Keratinocyte (primary cell): ENCODE results near the gene KLK15. TPM values are rescaled to one million over a fixed set of nuclear protein-coding genes. Genes with fewer than 3 reads are reported as not detected.

Experiments used
- DNase-seq: peaks from one replicate; pipeline ENCODE4 v3.0.0-alpha.2; 2011; ENCODE audit warnings: low read depth, missing footprints, low spot score
- FAIRE-seq: peaks from 2 replicates; lab custom pipeline; 2011; peaks lifted over from hg19 to GRCh38; lab: Jason Lieb, UNC
- H2AFZ ChIP-seq: 2 replicates; pipeline ENCODE4 v1.6.0; 2012; ENCODE audit warnings: low read length, control low read depth, inconsistent platforms; ENCODE audit not compliant: control insufficient read depth
- H3K27ac ChIP-seq: 2 replicates; pipeline ENCODE4 v1.5.1; 2011; ENCODE audit warnings: low read length; ENCODE audit not compliant: control insufficient read depth, insufficient read depth
- H3K27me3 ChIP-seq: 3 replicates; pipeline ENCODE4 v1.6.0; 2011; ENCODE audit warnings: low read length; ENCODE audit not compliant: control insufficient read depth, insufficient read depth; ENCODE audit errors: extremely low read depth
- H3K36me3 ChIP-seq, 2 experiments: 2 replicates in 1 of 2; 3 replicates in 1 of 2; pipeline ENCODE4 v1.5.1; 2011; ENCODE audit warnings: low read length in 2 of 2, mild to moderate bottlenecking in 1 of 2; ENCODE audit not compliant: control insufficient read depth in 2 of 2, insufficient read depth in 2 of 2; ENCODE audit errors: extremely low read depth in 1 of 2
- H3K4me1 ChIP-seq: 3 replicates; pipeline ENCODE4 v1.5.1; 2011; ENCODE audit warnings: low read length; ENCODE audit not compliant: control insufficient read depth, insufficient read depth; ENCODE audit errors: extremely low read depth
- H3K4me2 ChIP-seq: 3 replicates; pipeline ENCODE4 v1.6.0; 2011; ENCODE audit warnings: low read depth, low read length; ENCODE audit not compliant: control insufficient read depth, insufficient read depth; ENCODE audit errors: extremely low read depth
- H3K4me3 ChIP-seq, 3 experiments: fragments of 200-600 bp in 1 of 3; sonication (generic) in 1 of 3; 2 replicates in 2 of 3; 3 replicates in 1 of 3; pipeline ENCODE4 v1.5.1; 2011 to 2016; ENCODE audit warnings: low read length in 3 of 3, mild to moderate bottlenecking in 3 of 3, control low read depth in 2 of 3, inconsistent platforms in 1 of 3, low read depth in 1 of 3, mixed read lengths in 1 of 3, mixed run types in 1 of 3, moderate library complexity in 1 of 3; ENCODE audit not compliant: control insufficient read depth in 2 of 3, insufficient read depth in 2 of 3; ENCODE audit errors: extremely low read depth in 1 of 3
- H3K79me2 ChIP-seq: 2 replicates; pipeline ENCODE4 v1.6.0; 2012; ENCODE audit warnings: low read length; ENCODE audit not compliant: control insufficient read depth, insufficient read depth
- H3K9ac ChIP-seq: 3 replicates; pipeline ENCODE4 v1.6.0; 2011; ENCODE audit warnings: low read length; ENCODE audit not compliant: control insufficient read depth, insufficient read depth; ENCODE audit errors: extremely low read depth
- H3K9me1 ChIP-seq: 3 replicates; pipeline ENCODE4 v1.6.0; 2011; ENCODE audit warnings: low read length; ENCODE audit not compliant: control insufficient read depth, insufficient read depth; ENCODE audit errors: extremely low read depth
- H3K9me3 ChIP-seq: 2 replicates; pipeline ENCODE4 v1.5.1; 2012; ENCODE audit warnings: low read depth, low read length; ENCODE audit not compliant: control insufficient read depth
- H4K20me1 ChIP-seq: 3 replicates; pipeline ENCODE4 v1.6.0; 2011; ENCODE audit warnings: low read length; ENCODE audit not compliant: control insufficient read depth, insufficient read depth; ENCODE audit errors: extremely low read depth
- EZH2 ChIP-seq: IDR thresholded peaks from one replicate; pipeline ENCODE4 v1.6.1; 2012; ENCODE audit warnings: inconsistent platforms, mild to moderate bottlenecking, low read length, moderate library complexity
- dilution Hi-C: fragments of 300-500 bp; cut with MboI; formaldehyde crosslinking; loops from one replicate; pipeline ENCODE4 v1.7.0; 2020; ENCODE audit warnings: low sequenced_read_pairs; ENCODE audit not compliant: extremely low pct_ligation_motif_present
- polyA plus RNA-seq, 5 experiments: library from polyadenylated mRNA; depleted of rRNA in 3 of 5; stranded (reverse) in 3 of 5; stranded (forward) in 1 of 5; unstranded in 1 of 5; fragments of >200 nt; gene quantifications; 1 replicate in 1 of 5; 2 replicates in 3 of 5; 3 replicates in 1 of 5; pipeline versions ENCODE4 v1.2.1 to v1.2.3, GENCODE V29; 2011 to 2012; ENCODE audit warnings: missing spikeins in 2 of 5, low read depth in 1 of 5, low replicate concordance in 1 of 5
- TF ChIP-seq, protein P1 (sequence below), 3 experiments: IDR thresholded peaks in 1 of 3; conservative IDR thresholded peaks in 1 of 3; optimal IDR thresholded peaks in 1 of 3; 2 replicates in 2 of 3; 3 replicates in 1 of 3; pipeline versions ENCODE3 to v1.5.1; 2011; ENCODE audit warnings: low read length in 3 of 3, mild to moderate bottlenecking in 3 of 3, moderate library complexity in 2 of 3, control low read depth in 1 of 3, inconsistent platforms in 1 of 3; ENCODE audit not compliant: insufficient read depth in 2 of 3; ENCODE audit errors: extremely low read depth in 1 of 3

Gene KLK15
- polyA plus RNA-seq, 1 donor (not counting 4 experiments of a cell fraction or from before 2014, with no cell fraction given): not detected

DNA sequence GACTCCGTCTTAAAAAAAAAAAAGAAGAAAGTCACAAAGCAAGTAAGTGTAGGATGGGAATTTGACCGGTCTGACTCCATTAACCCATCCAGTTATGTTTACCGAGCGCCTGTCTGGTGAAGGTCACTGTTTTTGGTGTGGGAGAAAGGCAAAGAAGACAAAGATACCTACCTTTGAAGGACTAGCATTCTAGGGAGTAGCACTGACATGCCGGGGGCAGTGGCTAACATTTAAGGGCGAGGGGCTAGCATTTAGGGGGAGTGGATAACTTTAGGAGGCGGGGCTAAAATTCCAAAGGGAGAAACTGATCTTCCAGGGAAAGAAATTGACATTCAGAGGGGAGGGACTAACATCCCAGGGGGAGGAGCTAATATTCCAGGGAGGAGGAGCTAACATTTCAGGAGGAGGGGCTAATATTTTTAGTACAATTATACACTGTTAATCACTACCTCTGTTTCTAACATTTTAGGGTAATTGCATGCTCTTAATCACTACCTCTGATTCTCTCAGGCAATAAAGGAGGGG is 54.4 kb downstream of the KLK15 start:
- Histone ChIP-seq H3K9me3 (no peaks in the 10 kb centered on the region), H3K4me2 (no peak overlapping the region), H2AFZ (no peak overlapping the region), H3K27ac (no peak overlapping the region), H3K27me3 (peaks cover 46% of the 10 kb centered on the region), H3K4me1 (no peaks in the 10 kb centered on the region), H3K9ac (no peak overlapping the region), H3K36me3 (no peaks in the 10 kb centered on the region), H4K20me1 (no peaks in the 10 kb centered on the region), H3K4me3 (no peak overlapping the region), H3K79me2 (no peaks in the 10 kb centered on the region), H3K9me1 (no peaks in the 10 kb centered on the region)
- no peak for TF ChIP-seq EZH2
- TF ChIP-seq, protein P1, sequence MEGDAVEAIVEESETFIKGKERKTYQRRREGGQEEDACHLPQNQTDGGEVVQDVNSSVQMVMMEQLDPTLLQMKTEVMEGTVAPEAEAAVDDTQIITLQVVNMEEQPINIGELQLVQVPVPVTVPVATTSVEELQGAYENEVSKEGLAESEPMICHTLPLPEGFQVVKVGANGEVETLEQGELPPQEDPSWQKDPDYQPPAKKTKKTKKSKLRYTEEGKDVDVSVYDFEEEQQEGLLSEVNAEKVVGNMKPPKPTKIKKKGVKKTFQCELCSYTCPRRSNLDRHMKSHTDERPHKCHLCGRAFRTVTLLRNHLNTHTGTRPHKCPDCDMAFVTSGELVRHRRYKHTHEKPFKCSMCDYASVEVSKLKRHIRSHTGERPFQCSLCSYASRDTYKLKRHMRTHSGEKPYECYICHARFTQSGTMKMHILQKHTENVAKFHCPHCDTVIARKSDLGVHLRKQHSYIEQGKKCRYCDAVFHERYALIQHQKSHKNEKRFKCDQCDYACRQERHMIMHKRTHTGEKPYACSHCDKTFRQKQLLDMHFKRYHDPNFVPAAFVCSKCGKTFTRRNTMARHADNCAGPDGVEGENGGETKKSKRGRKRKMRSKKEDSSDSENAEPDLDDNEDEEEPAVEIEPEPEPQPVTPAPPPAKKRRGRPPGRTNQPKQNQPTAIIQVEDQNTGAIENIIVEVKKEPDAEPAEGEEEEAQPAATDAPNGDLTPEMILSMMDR (optimal IDR thresholded peaks at IDR 0.05 in 1 of 3, IDR thresholded peaks at IDR 0.05 in 1 of 3, conservative IDR thresholded peaks at IDR 0.05 in 1 of 3; ENCODE audit: extremely low read depth in 1 of 3, insufficient read depth in 2 of 3, low read length in 3 of 3): no peak
- no peak for FAIRE-seq
- dilution Hi-C loops: no loop called here
- DNase-seq: no peak

DNA sequence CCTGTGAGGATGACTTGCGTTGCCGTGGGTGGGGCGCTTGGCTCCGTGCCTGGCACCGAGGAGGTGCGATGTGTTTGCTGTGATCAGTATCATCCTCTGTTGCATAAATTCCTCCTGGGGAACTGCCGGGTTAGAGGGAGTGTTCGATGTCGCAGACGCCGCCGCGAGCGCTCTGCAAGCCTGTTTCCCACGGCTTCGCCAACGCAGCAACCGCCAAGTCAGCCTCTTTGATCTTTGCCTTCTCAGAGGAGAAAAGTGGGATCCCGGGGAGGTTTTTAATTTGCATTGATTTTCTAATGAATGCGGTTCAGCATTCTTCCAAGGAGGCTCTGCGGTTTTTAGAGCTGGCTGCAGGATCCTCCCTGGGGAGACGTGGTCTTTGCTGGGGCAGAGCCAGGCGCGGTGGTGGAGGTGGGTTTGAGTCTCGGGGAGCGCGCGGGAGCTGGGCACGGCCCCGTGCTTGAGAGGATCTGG is 55.5 kb downstream of the KLK15 start:
- no peak overlapping the region for H3K9ac ChIP-seq
- H3K27ac ChIP-seq: no peak overlapping the region
- H4K20me1 ChIP-seq: no peaks in the 10 kb centered on the region
- TF ChIP-seq EZH2: peak; percentile 24
- TF ChIP-seq, protein P1 (optimal IDR thresholded peaks at IDR 0.05 in 1 of 3, IDR thresholded peaks at IDR 0.05 in 1 of 3, conservative IDR thresholded peaks at IDR 0.05 in 1 of 3; ENCODE audit: extremely low read depth in 1 of 3, insufficient read depth in 2 of 3, low read length in 3 of 3): no peak
- H2AFZ ChIP-seq: no peak overlapping the region
- H3K4me3 ChIP-seq: no peak overlapping the region
- dilution Hi-C loops: no loop called here
- DNase-seq (no peak), FAIRE-seq (no peak)
- H3K4me2 ChIP-seq: no peak overlapping the region
- H3K9me1 ChIP-seq: no peaks in the 10 kb centered on the region
- no peaks in the 10 kb centered on the region for H3K36me3 ChIP-seq
- peaks cover 46% of the 10 kb centered on the region for H3K27me3 ChIP-seq
- no peaks in the 10 kb centered on the region for H3K4me1 ChIP-seq
- no peaks in the 10 kb centered on the region for H3K79me2 ChIP-seq
- no peaks in the 10 kb centered on the region for H3K9me3 ChIP-seq
